Heart right ventricle (tissue), 16 donors: ENCODE measurements around the gene PXK. TPM values are rescaled to one million over a fixed set of nuclear protein-coding genes. Genes with fewer than 3 reads are reported as not detected.
A peak's percentile ranks its signal among the peaks of the same experiment; 100 is the strongest.
"Not testable (repeated sequence)": the region's sequence is repeated elsewhere in the genome, so short reads cannot be mapped to it uniquely, and the experiment has no call there.

Experiments used
- ATAC-seq, 8 donors: fragments of 200-7000 bp; cut with Tn5 transposase; one replicate each; pipeline ENCODE4 v1.9.1; 2020; ENCODE audit warnings: mild to moderate bottlenecking in 8 of 8, moderate library complexity in 8 of 8, moderate number of reproducible peaks in 1 of 8
- DNase-seq, 2 donors: peaks; one replicate each; pipeline ENCODE4 v3.0.0-alpha.2; 2020
- H3K27ac ChIP-seq, 10 donors: fragments of 200-600 bp; sonication (generic) in 2 of 10; one replicate each; pipeline versions ENCODE4 v1.5.0 to v1.8.0; 2020 to 2022; ENCODE audit warnings: mild to moderate bottlenecking in 3 of 10
- H3K27me3 ChIP-seq, 7 donors: fragments of 200-600 bp; one replicate each; pipeline ENCODE4 v1.8.0; 2021 to 2022; ENCODE audit warnings: mild to moderate bottlenecking in 2 of 7
- H3K36me3 ChIP-seq, 9 donors: fragments of 200-600 bp; sonication (generic) in 1 of 9; one replicate each; pipeline versions ENCODE4 v1.5.0 to v1.8.0; 2020 to 2022; ENCODE audit warnings: mild to moderate bottlenecking in 2 of 9
- H3K4me1 ChIP-seq, 9 donors: fragments of 200-600 bp; sonication (generic) in 1 of 9; one replicate each; pipeline versions ENCODE4 v1.5.0 to v1.8.0; 2020 to 2022; ENCODE audit warnings: mild to moderate bottlenecking in 4 of 9
- H3K4me3 ChIP-seq, 10 donors: fragments of 200-600 bp; sonication (generic) in 2 of 10; one replicate each; pipeline versions ENCODE4 v1.5.0 to v1.8.0; 2020 to 2022; ENCODE audit warnings: mild to moderate bottlenecking in 7 of 10, moderate library complexity in 2 of 10
- H3K9me3 ChIP-seq, 11 donors: fragments of 200-600 bp in 10 of 11; sonication (generic) in 2 of 11; one replicate each; pipeline versions ENCODE4 v1.5.0 to v1.8.0; 2013 to 2022; ENCODE audit warnings: mild to moderate bottlenecking in 2 of 11, control low read depth in 1 of 11, moderate library complexity in 1 of 11
- WGBS, 2 donors: extraction: QIAGEN DNeasy Blood & Tissue Kit; methylation state at CpG; one replicate each; pipeline ENCODE4 v1.1.7; 2013; ENCODE audit warnings: inconsistent platforms in 1 of 2; 5-methylcytosine and 5-hydroxymethylcytosine counted together
- intact Hi-C, 10 donors: fragments of 100-400 bp; cut with DNase I; formaldehyde crosslinking; loops; one replicate each; pipeline versions ENCODE4 v1.11.1 to v1.14.2; 2022
- polyA plus RNA-seq, 2 donors: library from polyadenylated mRNA; stranded (reverse); fragments of 200-250 nt; gene quantifications; one replicate each; pipeline ENCODE4 v1.2.3, GENCODE V29; 2013
- total RNA-seq, 10 donors: library from RNA; stranded (reverse); fragmentation: NEBNext Ultra II Directional in 3 of 10; extraction: Animal tissue kit (Norgen Biotek cat#: 25700) in 3 of 10; gene quantifications; one replicate each; pipeline versions ENCODE4 v1.2.1 to v1.2.4, GENCODE V29; 2021 to 2023
- TF ChIP-seq, protein P1 (sequence below), 9 donors: fragments of 200-600 bp; sonication (generic) in 2 of 9; IDR thresholded peaks; one replicate each; pipeline versions ENCODE4 v1.5.0 to v1.8.0; 2021 to 2022; ENCODE audit warnings: antibody characterized with exemption in 9 of 9, mild to moderate bottlenecking in 5 of 9, moderate library complexity in 1 of 9
- donor health status: Arrhythmogenic right ventricular cardiomyopathy.
- donor health status: ischemic (EF 13 %, LVEDD 7.1; RV severe dilation, severe dysfunction).
- donor health status: healthy with polysubstance abuse.
- donor health status: DM: no; HTN: yes; CAD: no.
- donor health status: DM: no; HTN: no; CAD: no.
- donor health status: ischemic (EF 25% LVEDD 6.9; RV normal size, moderate dysfunction).
- donor health status: ischemic (EF 25% LVEDD 5.7; RV mildly dilated, moderate dysfunction).
- donor health status: healthy.
- donor health status: DM: yes; HTN: yes; CAD: no.
- donor health status: Ischemic cardiomyopathy.
- donor health status: ischemic (EF 35%, LVEDD 5.7; RV mildly dilated, moderate dysfunction).
- donor health status: nonischemic (EF 11% LVEDD 7.7; RV severe dilation, severe dysfunction).
- donor health status: DM: yes; HTN: yes; CAD: no.
- donor health status: PGD.
- donor health status: ischemic (EF 29% LVEDD 5.4; RV normal size, mild dysfunction).
- donor health status: nonischemic (EF 23%, LVEDD 6.1; RV moderate dilation, normal function).

Gene PXK
- total and polyA plus RNA-seq, 12 donors = 5.6 to 16.3 (median 10.8) TPM

DNA sequence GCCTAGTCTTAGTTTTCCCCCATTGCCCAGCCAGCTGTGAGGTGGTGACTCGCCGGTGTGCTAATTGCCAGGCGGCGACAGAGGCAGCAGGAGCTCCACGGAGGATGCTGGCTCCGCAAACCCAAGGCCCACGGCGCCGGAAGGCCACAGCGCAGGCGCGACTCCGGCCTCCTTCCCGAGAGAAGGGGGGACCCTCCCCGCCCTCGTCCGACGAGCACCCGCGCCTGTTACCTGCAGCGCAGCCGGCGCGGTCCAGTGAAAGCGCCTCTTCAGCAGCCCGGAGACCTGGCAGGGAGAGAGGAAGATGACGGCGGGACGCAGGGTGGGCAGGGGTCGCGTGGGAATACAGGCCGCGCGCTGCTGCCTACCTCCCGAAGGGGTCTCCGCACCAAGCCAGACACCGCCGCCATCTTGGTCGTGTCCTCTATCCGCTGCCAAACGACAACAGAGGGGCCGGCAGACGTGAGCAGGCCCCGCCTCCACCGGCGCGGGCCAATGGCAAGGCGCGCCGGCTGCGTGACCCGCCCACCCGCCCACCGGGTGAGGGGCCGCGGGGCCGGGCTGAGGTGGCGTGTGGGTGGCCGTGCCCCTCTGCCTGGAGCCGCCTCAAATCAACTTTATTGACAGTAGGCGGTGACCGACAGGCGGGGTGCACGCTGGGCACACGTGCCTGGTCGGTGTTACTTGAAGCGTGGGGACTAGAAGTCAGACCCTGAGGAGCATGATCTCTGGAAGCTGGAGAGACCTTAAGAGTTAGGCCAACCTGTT is 100.9 kb downstream of the PXK start, which contains the start of gene PDHB:
Gene PDHB, minus strand, starts transcription at position 433 of the 768 bp plus-strand sequence. Its CDS starts 23 bp downstream, at position 410.
- peaks cover 0 to 34% (median 30%) of the 10 kb centered on the region in 9 donors for H3K4me1 ChIP-seq
- ATAC-seq (peak; percentile 97 to 99 (median 98)), DNase-seq (peak; percentile 92 to 95)
- WGBS, 2 donors = 0 to 1% methylated on average over 66 to 67 of the region's 67 CpGs
- intact Hi-C loops = loop anchor here in 6 of 10 donors (2.0 to 10.0 kb wide), 5 partner anchors 54 to 101 kb away; partner anchors contain the start of genes KCTD6 (in 3 of the 6) and ACOX2 (in 2 of the 6)
- peak within 1 kb of the TSS; percentile 42 to 93 (median 72) for H3K4me3 ChIP-seq
- no peaks in the 10 kb centered on the region for H3K9me3 ChIP-seq
- TF ChIP-seq, protein P1, sequence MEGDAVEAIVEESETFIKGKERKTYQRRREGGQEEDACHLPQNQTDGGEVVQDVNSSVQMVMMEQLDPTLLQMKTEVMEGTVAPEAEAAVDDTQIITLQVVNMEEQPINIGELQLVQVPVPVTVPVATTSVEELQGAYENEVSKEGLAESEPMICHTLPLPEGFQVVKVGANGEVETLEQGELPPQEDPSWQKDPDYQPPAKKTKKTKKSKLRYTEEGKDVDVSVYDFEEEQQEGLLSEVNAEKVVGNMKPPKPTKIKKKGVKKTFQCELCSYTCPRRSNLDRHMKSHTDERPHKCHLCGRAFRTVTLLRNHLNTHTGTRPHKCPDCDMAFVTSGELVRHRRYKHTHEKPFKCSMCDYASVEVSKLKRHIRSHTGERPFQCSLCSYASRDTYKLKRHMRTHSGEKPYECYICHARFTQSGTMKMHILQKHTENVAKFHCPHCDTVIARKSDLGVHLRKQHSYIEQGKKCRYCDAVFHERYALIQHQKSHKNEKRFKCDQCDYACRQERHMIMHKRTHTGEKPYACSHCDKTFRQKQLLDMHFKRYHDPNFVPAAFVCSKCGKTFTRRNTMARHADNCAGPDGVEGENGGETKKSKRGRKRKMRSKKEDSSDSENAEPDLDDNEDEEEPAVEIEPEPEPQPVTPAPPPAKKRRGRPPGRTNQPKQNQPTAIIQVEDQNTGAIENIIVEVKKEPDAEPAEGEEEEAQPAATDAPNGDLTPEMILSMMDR (IDR thresholded peaks at IDR 0.05) = peak in 2 of 9 donors; percentile 9 to 21
- peaks cover 0 to 41% (median 35%) of the 10 kb centered on the region in 9 donors for H3K36me3 ChIP-seq
- no peaks in the 10 kb centered on the region for H3K27me3 ChIP-seq
- peak within 1 kb of the TSS; percentile 75 to 98 (median 96) for H3K27ac ChIP-seq

GRCh38 chr3:58434168-58434504 is 101.4 kb downstream of the PXK start:
- Histone ChIP-seq H3K27ac (peak overlapping the region in 9 of 10 donors; percentile 85 to 98 (median 96)), H3K36me3 (peaks cover 0 to 35% (median 29%) of the 10 kb centered on the region in 9 donors), H3K4me3 (peak overlapping the region; percentile 42 to 93 (median 72)), H3K9me3 (no peaks in the 10 kb centered on the region), H3K4me1 (peaks cover 0 to 34% (median 30%) of the 10 kb centered on the region in 9 donors), H3K27me3 (no peaks in the 10 kb centered on the region)
- WGBS, 2 donors = 54 to 58% methylated on average over 3 of the region's 3 CpGs
- TF ChIP-seq, protein P1 (IDR thresholded peaks at IDR 0.05) = no peak
- ATAC-seq (no peak), DNase-seq (no peak)
- intact Hi-C loops = loop anchor here in 5 of 10 donors (5.0 to 10.0 kb wide), 4 partner anchors 53 to 101 kb away; partner anchors contain the start of genes KCTD6 (in 3 of the 5) and ACOX2 (in 2 of the 5)

DNA sequence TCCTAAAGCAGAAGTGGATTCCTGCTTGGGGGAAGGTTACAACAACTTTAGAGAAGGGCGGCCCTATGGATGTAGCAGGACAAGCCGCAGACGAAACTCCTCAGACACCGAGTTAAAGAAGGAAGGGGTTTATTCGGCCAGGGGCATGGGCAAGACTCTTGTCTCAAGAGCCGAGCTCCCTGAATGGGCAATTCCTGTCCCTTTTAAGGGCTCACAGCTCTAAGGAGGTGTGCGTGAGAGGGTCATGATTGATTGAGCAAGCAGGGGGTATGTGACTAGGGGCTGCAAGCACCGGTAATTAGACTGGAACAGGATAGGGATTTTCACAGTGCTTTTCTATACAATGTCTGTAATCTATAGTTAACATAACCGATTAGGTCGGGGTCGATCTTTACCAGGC is 101.8 kb downstream of the PXK start:
- TF ChIP-seq, protein P1 (IDR thresholded peaks at IDR 0.05) = no peak
- H3K4me3 ChIP-seq = peak overlapping the region in 3 of 10 donors; percentile 64 to 93 (median 71)
- peaks cover 0 to 34% (median 30%) of the 10 kb centered on the region in 9 donors for H3K4me1 ChIP-seq
- peaks cover 0 to 31% (median 26%) of the 10 kb centered on the region in 9 donors for H3K36me3 ChIP-seq
- no peaks in the 10 kb centered on the region for H3K27me3 ChIP-seq
- DNase-seq (no peak), ATAC-seq (no peak)
- no peaks in the 10 kb centered on the region for H3K9me3 ChIP-seq
- H3K27ac ChIP-seq = peak overlapping the region in 5 of 10 donors; percentile 95 to 98 (median 96)
- intact Hi-C loops = loop anchor here in 5 of 10 donors (5.0 to 10.0 kb wide), 4 partner anchors 53 to 100 kb away; partner anchors contain the start of genes KCTD6 (in 3 of the 5) and ACOX2 (in 2 of the 5)
- 82 to 89% methylated on average over 11 of the region's 11 CpGs for WGBS, 2 donors

GRCh38 chr3:58434990-58435389 is 102.3 kb downstream of the PXK start:
- 66 to 68% methylated on average over 1 of the region's 1 CpG for WGBS, 2 donors

GRCh38 chr3:58437276-58437675 is 104.6 kb downstream of the PXK start:
- H3K27ac ChIP-seq, H3K27me3 ChIP-seq, H3K36me3 ChIP-seq, ATAC-seq, DNase-seq, H3K9me3 ChIP-seq, H3K4me3 ChIP-seq: not testable (repeated sequence)
- H3K4me1 ChIP-seq = peaks cover 0 to 28% (median 22%) of the 10 kb centered on the region in 9 donors
- WGBS, 2 donors = 78 to 81% methylated on average over 8 of the region's 8 CpGs
- intact Hi-C loops = loop anchor here in 2 of 10 donors (10.0 kb wide), 1 partner anchor 98 kb away; the partner anchor contains the start of gene ACOX2 (in 2 of the 2)

More at GRCh38 chr3:58434990-58435389, 102.3 kb downstream of the PXK start:
- TF ChIP-seq, protein P1 (IDR thresholded peaks at IDR 0.05) = no peak
- DNase-seq = no peak
- H3K36me3 ChIP-seq = peaks cover 0 to 27% (median 21%) of the 10 kb centered on the region in 9 donors
- peak overlapping the region in 3 of 10 donors; percentile 49 to 98 (median 95) for H3K27ac ChIP-seq
- no peak overlapping the region for H3K4me3 ChIP-seq
- no peak for ATAC-seq
- intact Hi-C loops = loop anchor here in 5 of 10 donors (5.0 to 10.0 kb wide), 4 partner anchors 52 to 100 kb away; partner anchors contain the start of genes KCTD6 (in 3 of the 5) and ACOX2 (in 2 of the 5)
- no peaks in the 10 kb centered on the region for H3K27me3 ChIP-seq
- H3K4me1 ChIP-seq = peaks cover 0 to 34% (median 30%) of the 10 kb centered on the region in 9 donors
- no peaks in the 10 kb centered on the region for H3K9me3 ChIP-seq

- 83 to 88% methylated on average over 6 of the region's 6 CpGs for WGBS, 2 donors
- ATAC-seq, H3K27me3 ChIP-seq, H3K36me3 ChIP-seq, DNase-seq, H3K4me3 ChIP-seq, H3K4me1 ChIP-seq, H3K9me3 ChIP-seq, H3K27ac ChIP-seq, intact Hi-C loops: not testable (repeated sequence)
Measured at GRCh38 chr3:58440996-58441355, 108.3 kb downstream of the PXK start.
